GM19324 (cell line): ENCODE measurements around the gene TMEM200C.

Experiments
- ATAC-seq: cut with Tn5 transposase; IDR thresholded peaks from one replicate; pipeline ENCODE4 v1.9.1; 2021; ENCODE audit warnings: mild to moderate bottlenecking, moderate library complexity; ENCODE audit not compliant: unreplicated experiment, low FRiP score

Gene TMEM200C

DNA sequence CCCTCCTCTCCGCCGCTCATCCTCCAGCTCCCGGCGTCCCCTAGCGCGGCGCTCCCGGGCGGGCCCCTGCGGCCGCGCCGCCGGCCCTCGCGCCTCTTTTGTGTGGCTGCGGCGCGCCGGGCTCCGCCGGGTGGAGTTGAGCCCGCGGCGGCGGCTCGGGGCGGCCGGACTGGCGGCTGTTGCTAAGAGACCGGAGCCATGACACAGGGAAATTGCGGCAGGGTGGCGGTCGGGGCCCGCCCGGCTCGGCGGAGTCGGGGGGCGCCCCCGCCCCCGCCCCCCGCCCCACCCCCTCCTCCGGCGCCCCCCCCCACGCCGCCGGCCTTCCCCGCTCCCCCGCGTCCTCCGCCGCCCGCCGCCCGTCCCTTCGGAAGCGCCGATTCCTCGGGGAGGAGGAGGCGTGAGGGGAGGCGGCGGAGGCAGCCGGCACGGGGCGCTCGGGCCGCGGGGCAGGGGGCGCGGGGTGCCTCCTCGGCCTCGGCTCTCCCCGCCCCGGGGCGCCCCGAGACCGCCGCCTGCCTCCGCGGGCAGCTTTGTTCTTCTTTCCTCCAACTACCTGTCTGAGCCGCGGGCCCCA lies at the start of gene TMEM200C:
Gene TMEM200C, minus strand, starts transcription at position 224 of the 577 bp plus-strand sequence. CDS start 3,459 bp downstream, outside the sequence.
- ATAC-seq, result no peak

DNA sequence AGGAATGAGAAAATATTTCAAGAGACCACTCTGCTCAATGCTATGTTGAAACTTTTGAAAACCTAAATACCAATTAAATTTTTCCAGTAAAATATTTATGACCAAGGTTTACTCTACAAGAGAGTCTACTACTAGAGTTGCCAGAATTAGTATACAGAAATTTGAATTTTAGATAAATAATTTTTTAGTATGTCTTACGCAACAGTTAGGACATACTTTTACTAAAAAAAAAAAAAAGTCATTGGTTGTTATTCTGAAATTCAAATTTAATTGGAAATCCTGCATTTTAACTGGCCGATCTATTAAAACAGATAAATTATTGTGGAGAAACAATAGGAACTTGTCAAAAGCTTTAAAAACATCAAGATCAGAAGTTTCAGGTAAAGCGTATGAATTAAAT lies 49.1 kb upstream of the TMEM200C start:
- no peak for ATAC-seq

DNA sequence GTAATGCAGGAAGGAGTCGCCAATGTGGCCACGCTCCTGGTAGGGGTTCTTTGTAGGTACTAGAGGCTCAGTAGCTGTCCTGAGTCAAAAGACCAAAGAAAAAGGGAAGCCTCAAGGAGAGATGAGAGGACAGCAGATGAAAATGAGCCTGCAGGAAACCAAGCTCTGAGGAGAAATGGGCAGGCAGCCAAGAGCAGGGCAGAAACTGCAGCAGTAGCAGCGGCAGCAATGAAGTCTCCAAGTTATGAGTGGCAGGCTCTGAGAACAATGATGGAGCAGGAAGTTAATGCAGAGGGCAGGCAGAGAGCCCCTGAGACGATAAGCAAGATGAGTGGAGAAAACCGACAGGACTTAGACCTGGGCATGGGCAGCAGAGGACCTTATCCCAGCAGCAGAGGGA lies 48.2 kb upstream of the TMEM200C start:
- ATAC-seq, result no peak

DNA sequence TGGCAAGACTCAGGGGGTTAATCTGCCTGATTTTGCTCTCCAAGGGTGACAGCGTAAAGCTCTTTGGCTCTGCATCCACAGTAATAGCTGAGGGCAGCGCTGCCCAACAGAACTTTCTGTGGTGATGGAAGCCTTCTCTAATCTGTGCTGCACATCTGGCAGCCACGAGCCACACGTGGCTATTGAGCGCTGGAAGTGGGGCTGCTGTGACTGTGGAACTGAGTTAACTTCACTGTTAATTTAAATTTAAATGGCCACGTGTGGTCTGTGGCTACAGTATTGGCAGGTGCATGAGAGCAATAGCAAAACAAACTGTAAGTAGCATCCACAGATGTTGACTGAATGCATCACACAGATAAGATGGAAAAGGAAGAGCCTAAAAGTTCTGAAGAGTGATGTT lies 47.3 kb upstream of the TMEM200C start:
- ATAC-seq, result no peak

DNA sequence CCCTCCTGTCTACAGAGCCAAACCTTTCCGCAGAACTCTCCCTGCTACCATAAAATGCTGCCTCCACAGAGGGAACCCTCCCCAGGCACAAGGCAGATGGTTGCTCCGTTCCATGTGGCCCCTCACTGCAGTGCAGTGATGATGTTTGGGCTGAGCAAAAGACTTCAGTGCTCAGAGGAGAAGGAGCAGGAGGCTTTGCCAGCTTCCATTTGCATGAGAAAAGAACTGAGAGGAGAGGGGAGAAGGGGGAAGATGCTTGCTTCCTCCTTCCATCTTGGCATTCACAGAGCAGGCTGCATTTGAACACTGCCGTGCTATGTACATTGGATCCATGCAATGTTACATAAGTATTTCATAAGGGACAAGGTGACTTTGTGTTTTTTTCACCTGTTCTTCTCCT lies 46.6 kb upstream of the TMEM200C start:
- no peak for ATAC-seq

DNA sequence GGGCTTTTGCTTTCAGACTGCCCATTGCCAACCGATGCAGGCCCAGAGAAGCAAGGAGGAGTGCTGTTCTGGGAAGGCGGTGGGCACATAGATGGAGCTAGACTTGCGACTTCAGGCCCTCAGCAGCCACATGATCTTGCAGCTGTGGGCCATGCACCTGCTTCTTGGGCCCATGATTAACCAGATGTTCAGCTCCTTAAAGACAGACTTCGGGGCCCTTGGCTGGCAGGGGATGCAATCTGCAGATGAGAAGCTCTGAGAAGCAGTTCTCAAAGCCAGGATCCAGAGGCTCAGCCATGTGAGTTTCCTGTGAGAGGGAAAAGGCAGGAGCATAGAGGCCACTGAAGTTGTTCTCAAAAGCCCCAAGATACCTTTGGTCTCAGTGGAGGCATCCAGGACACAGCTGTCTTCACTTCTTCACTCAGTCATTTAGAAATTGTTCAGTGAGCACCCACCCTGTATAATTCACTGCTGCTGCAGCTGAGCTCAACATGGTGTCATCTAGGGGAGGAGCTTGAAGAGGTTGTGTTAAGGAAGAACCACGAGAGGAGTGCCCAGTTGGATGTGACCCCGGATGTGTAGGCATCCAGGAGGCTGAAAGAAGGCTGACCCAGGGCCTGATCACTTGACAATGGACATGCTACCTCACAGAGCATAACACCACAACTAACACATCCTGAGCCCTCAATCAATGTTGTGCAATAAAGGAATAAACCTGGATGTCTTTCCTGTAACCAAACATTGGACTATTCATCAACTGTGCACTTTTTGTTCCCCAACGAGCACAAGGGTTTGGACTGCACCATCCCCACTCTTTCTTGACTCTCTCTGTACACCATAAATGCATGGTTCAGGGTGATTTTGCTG lies 44.7 kb upstream of the TMEM200C start:
- no peak for ATAC-seq

DNA sequence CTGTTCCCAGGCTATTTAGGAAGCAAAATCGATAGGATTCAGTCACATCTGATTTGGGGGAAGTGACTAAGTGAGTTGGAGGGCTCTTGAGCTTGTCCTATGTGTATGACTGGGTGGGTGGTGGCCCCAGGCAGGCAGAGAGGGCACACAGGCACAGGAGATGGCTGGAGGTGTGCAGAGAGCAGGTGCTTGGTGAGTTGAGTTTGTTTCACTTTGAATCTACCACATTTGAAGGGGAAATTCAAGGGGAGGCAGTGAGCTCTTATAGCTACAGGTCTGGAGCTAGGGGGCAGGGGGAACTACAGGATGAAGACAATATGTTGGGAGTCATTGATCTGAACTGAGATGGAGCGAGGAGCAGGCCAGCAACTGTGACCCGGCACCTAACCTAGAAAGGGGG lies 42.5 kb upstream of the TMEM200C start:
- no peak for ATAC-seq

DNA sequence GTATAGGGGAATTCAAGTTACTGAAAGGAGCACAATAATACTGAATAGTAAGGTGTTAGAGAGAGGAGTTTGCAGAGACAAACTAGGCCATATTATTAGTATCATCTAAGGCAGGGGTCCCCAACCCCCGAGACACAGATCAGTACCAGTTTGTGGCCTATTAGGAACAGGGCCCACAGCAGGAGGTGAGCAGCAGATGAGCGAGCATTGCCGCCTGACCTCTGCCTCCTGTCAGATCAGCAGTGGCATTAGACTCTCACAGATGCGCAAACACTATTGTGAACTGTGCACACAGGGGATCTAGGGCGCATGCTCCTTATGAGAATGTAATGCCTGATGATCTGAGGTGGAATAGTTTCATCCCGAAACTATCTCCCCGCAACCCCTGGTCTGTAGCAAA lies 41.8 kb upstream of the TMEM200C start:
- ATAC-seq, result no peak

DNA sequence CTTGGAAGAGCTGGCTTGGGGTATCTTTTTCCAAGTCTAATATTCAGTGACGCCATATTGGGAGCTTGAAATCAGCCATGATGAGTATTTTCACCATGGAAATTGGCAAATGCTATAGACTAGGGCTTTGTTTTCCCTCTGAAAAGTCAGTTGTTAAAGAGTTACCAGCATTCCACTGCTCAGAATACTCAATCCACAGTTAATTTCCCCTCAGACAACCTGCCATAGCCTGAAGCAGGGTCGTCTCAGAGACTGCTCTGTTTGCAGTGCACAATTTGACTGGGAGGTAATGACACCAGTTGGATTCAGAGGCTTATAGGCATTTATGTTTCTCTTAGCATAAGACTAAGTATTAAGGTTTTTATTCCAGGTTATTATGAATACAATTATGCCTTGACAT lies 35.5 kb upstream of the TMEM200C start:
- ATAC-seq, result no peak

DNA sequence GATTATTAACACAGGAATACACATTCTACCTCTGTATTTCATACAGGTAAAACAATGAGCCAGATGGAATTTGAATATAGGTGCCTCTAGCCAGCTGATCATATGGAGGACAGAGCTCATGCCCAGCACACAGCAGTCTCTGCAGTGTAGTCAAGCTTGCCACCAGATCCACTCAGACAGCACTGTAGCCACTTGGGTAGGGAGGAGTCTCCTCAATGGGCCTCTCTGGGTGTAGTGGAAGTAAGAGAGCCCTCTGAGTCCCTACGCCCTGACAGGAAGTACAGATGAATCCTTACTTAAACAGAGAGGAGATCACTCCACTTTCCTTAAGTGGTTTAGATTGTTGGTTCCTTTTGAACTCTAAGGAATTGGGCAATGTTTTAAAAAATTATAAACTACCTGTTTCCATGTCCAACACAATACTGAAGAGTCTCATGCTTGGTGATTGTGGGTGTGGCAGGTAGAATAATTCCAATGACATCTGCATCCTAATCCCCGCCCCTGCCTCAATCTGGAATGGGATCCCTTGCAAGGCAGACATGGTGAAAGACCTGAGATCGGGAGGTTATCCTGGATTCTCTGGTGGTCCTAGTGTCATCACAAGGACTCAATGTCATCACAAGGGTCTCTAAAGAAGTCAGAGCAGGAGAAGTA lies 23.0 kb upstream of the TMEM200C start:
- no peak for ATAC-seq

DNA sequence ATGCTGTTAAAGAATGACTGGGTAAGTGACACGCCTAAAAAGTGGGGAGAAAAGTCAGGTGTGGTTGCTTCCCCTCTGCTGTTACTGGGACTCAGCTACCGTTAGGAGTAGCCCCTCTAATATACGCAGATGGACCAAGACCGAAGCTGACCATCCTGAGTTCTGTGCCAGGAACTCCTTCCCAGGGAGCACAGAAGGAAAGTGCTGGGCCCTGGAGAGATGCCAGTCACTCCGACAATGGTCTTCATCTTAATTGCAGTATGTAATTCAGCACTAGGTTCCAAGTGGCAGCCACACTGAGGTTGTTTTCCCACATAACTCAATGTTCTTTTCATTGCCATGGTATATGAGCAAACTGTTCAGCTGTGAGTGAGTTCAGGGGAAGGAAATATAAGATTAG lies 19.6 kb upstream of the TMEM200C start:
- ATAC-seq, result no peak

DNA sequence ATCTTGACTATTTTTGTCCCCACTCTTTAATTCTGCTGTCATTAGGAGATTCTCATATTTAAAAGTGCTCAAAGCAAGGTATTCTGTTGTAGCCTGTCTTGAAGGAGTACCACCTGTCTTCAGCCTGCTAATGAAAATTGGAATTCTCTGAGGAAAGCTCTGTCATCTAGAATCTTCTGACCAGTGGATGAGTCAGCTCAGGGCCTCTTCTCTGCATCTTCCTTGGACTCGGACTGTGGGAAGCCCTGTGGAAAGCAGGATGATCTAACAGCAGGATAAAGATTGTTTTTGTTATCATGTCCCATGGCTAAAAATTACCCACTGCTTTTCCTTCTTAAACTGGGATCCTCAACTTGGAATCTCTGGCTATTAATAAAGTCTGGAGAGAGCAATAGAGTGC lies 18.7 kb upstream of the TMEM200C start:
- ATAC-seq, result no peak

DNA sequence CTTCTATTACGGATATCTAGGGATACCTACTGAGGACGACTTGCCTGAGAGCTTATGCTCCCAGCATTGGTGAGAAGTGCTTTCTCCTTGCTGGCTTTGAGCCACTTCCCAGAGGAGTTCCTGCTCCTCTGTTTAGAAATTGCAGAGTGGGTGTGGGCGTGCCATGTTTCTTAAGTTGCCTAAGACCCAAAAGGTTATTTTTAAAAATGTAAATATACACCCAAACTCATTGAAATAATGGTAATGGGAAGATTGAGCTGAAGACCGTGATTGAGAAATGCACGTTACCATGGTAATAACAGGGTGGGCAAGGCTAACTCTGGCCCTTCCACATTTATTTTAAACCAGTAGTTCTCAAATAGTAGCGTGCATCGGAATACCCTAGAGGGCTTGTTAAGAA lies 17.2 kb upstream of the TMEM200C start:
- no peak for ATAC-seq

DNA sequence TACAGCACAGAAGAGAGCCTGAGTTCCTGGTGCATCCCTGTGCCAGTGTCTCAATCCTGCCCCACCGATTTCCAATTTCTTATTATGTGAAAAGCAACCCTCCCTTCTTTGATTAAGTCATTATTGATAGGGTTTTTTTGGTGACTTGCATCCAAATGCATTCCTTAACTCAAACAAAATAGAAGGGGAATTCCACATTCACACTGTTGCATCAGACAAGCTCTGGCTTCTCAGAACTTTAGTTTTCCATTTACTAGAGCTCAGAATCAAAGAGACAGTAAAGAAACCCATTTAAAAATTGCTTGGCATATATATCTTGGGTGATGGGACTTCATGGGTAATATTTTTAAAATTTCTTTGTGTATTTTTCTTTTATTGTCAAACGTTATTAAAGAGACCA lies 13.8 kb upstream of the TMEM200C start:
- ATAC-seq, result no peak

DNA sequence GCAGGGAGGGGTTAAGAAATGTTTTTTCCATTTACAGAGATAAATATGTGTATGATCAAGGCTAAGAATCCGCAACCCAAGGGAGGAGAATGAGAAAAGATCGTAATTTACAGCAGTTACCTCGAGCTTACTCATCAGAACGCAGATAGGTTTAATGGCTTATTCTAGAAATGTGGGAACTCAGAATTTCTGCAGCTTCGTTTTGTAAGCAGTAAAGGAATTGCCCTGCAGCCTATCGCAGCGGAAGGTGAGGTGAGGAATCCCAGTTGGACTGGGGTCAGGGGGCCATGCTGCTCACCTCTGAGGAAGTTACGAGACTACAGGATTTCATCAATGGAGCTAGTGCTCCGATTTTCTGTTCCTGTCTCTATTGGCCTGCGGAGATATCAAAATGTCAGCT lies 8.1 kb upstream of the TMEM200C start:
- no peak for ATAC-seq

DNA sequence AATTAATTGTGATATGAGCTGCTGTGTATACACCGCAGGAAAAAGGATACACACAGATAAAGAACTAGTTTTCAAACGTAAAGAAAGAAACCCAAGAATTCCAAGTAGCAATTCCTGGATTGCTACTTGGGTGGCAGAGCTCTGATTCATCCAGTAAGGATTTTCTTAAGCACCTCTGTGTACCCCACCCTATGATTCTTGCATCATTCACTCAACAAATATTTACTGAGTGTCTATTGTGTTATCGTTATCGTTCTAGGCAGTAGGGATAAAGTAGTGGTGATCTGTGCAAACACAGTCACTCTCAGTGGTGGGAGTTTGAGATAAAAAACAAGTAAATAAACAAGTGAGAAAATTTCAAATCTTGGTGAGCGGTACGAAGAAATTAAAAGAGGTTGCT lies 4.9 kb upstream of the TMEM200C start:
- no peak for ATAC-seq

DNA sequence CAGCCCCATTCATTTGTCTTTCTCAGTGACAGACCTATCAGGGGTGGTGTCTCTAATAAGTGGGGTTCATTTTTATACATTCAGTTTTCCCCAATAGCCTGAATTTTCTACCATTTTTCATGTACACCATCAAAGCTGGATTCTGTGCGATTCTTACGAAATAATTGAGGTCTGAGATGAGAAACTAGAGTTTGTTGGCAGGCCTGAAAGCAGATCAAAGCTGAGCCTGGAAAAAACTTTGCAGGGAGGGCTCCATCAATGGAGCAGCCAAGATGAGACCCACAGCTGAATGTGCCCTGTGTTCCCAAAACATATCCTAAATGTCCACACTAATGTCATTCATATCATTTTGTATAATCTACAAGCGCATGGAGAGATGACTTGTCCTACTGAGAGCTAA lies 4.5 kb upstream of the TMEM200C start:
- no peak for ATAC-seq

DNA sequence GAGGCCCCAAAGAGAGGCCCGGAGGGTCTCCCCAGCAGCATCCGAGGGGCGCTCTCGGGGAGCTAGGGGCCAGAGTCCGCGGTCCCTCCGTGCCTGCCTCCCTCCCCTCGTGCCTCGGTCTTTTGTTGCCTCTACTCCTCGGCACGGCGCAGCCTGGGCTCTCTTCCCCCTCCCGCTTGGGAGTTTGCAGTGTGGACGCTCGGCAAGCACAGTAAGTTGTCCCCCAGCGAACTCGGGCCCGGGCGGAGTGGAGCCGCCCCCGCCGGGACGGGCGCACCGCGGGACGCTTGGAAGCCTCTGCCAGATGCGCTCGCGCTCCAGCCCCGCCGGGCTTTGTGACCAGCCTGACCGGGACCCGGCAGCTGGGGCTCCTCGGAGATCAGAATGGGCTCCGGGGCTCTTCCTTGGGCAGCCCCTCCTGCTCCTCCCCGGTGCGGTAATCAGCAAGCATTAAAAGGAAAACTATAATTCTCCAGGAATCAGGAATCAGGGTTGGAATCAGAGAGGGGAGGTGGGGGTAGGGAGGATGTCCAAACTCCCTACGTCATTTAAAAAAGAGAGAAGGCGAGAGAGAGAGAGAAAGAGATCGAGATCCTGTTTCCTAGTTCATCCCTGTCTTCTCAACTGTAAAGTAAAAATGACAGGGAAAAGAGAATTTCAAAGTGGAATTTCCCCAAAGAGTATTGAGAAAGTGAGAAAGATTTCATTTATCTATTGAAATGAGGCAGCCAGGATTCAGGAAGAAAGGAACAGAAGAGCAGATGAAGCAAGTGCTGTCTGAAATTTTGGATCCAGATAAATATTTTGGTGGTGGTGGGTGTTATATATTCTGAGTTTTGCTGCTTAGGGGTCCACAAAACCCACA lies 786 bp upstream of the TMEM200C start:
- ATAC-seq, result no peak

DNA sequence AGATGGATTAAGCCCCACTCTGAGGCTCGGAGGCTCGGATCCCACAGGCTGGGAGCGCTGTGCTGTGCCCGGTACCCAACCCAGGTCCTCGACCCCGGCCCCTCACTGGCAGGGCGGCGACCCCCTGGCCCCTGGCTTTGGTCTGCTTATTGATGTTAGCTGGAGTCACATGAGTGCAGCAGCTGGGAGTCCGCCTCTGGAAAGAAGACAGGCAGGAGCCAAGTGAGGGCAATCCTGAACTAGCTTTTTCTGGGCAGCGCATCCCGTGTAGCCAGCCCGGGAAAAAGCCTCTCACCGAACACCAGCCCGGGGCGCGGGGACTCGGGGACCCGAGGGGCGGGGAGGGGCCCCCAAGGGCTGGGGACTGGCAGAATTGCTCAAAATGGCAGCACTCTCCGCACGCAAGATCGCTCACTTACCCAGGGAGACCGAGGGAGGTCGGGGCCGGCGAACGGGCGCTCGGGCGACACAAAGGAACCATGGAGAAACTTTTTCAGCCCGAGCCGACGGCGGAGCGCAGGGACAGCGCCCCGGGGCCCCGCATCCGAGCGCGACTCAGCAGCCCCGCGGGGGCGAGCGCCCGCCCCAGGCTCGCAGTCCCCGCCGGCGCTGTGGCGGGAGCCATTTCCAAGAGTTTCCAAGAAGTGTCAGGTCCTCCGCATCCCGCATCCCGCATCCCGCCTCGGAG lies 567 bp downstream of the TMEM200C start:
- ATAC-seq, result no peak

DNA sequence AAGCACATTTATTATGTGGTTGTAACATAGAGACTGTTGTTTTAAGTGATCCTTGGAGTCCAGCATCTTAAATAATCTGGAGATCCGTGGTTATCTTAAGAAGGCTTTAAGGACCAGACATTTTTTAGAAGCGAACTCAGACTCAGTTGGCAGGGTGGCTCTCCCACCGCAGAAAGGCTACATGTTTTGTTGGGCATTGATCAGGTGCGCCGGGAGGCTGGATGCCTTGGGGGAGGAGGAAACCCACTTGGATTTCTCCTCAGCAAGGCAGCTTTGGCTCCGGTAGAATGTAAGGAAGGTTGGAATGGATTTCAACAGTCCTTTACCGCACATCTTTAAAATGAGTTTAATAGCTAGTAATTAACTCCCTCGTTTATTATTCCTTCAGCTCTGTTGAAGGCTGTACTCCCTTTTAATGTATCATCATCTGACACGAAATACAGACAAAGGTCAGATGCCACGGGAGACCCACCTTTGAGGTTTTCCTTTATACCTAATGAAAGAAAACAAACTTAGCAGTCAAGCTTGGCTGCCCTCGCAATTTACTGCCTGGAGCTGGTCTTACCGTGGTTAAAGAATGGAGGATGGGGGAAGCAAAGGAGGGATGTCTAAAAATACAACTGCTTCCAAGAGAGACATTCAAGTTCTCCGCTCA lies 1.2 kb downstream of the TMEM200C start:
- ATAC-seq, result no peak
